Fibroblast of the conjunctiva (primary cell): ENCODE measurements around the gene CYBA.
A peak's percentile ranks its signal among the peaks of the same experiment; 100 is the strongest.

Source experiments
- DNase-seq: peaks from one replicate; pipeline ENCODE4 v3.0.0-alpha.2; 2010; ENCODE audit warnings: low read depth

CYBA gene

DNA sequence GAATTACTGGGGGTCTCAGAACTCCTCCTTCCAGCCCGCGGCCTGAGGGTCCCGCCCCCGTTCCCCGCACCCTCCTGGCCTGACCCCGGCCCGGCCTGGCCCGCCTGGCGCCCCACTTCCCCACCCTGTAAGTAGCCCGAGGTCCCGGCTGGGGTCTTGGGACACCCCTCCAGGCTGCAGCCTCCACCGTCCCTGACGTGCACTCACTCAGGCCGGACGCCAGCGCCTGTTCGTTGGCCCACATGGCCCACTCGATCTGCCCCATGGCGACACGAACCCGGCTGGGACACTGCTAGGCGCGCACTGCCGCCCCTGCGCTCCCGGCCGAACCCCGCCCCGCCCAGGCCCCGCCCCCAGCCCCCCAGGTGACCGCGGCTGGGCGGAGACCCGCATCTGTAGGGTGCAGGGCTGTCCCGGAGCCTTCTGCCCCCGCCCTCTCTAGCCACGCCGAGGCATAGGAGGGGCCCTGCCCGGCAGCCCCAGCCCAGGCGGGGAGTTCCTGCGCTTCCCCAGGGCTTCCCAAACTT lies at the start of gene CYBA:
Gene CYBA (minus strand): TSS at position 305 of the 527 bp plus-strand sequence. CDS start 40 bp downstream, at position 265.
- DNase-seq: peak; percentile 18

DNA sequence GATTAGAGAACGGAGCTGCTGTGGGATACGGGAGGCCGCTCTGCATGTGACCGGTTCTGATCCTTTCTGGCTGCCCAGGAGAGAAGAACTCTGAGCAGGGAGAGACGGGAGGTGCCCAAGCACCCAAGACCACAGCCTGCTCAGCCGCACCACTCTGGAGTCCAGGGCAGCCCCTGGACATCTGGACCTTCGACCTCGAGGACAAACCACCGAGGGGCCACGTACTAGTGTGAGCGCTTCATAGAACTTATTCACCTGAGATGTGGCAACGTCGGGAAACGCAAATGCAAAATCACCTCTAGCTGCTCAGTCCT lies 49.4 kb upstream of the CYBA start:
- DNase-seq: no peak

DNA sequence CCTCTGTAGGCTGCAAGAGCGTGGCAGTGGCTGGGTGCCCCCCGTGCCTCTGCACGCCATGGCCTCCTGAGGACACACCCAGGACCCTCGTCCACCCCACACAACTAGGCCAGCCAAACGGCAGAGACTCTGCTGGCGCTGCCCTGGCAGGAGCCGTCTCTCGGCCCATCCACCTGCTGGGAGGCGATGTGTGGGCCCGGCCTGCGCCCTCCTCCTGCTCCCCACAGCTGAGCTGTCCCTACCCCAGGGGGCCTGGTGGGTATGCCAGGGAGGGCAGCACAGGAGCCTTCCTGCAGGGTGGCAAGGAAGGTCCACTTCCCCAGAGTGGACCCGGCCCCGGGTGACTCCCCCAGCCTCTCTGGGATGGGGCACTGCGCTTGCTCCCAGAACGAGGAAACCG lies 48.3 kb upstream of the CYBA start:
- no peak for DNase-seq

DNA sequence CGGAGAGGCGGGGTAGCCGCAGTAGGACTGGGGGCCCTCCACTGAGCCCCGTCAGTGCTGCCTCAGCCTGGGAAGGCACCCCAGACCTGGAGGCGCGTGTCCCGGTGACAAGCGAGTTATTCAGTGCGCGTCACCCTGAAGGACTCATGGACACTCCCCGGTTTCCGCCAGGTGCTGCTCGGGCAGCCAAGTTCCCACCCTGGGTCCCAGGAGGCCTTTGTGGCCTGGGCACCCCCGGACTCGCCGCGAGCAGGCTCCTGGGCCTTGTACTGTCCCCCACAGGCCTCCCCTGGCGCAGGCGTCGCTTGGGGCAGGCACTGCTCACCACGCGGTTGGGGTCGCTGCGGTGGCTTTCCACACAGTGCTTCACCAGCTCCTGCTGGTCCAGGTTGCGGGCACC lies 47.8 kb upstream of the CYBA start:
- no peak for DNase-seq

DNA sequence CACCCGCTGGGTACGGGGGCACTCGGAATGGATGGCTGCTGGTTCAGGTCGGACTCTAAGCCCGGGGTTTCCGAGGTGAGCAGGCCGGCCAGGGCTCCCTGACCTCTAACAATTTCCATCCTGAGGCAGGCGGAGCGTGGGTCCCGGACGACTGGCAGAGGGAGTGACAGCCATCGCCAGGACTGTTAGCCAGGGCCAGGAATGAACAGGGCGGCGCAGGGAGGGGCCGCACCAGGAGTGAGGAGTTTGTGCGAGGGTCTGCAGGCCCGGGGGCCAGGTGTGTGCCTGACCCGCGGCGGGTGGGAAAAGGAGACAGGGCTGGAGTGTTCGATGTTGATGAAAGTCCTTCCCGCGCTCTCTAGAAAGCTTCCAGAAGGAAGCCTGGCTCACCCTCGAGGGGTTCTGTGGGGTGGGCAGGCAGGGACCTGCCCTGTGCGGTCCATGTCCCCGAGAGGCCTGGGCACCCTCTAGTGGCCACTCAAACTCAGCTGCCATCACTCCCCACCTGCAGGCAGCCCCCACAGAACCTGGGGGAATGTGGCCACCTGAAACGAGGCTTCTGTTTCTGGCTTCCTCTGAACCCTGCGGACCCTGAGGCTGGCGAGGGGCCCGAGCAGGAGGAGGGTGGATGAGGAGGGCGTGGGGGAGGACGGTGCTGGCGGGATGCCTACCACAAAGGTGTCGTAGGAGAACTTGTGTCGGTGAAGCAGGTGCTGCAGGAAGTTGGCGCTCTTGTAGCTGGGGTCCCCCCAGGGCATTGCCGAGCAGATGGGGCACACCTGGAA lies 47.2 kb upstream of the CYBA start:
- DNase-seq: no peak

DNA sequence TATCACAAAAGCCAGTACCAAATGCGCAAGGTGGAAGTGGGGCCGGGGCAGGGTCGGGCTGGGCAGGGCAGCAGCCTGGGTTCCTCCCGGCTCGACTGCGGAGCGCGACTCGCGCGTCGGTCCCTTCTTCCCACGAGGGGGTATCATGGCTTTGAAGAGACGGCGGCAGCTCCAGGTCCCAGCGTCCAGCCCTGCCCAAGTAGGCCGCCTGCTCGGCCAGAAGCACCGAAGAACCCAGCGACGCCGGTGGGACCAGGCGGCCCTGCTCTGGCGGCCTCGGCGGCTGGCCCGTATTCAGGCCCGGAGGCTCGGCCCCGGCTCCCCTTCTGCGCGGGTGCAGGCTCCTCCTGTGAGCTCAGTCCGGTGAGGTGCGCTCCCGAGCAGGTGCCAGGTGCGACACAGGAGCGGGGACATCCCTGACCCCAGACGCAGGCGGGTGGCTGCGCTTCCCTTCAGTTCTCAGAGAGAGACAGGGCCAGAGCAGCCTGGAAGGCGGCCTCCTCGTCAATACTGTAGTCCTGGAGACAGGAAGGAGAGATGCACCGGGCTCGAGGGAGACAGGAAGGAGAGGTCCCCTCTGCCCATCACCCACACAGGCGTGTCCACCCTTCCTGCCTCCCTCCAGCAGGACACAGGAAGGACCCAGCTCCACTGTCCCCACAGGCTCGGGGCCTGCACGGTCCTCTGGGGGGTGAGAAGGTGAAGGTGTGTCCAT lies 46.4 kb upstream of the CYBA start:
- DNase-seq: no peak

DNA sequence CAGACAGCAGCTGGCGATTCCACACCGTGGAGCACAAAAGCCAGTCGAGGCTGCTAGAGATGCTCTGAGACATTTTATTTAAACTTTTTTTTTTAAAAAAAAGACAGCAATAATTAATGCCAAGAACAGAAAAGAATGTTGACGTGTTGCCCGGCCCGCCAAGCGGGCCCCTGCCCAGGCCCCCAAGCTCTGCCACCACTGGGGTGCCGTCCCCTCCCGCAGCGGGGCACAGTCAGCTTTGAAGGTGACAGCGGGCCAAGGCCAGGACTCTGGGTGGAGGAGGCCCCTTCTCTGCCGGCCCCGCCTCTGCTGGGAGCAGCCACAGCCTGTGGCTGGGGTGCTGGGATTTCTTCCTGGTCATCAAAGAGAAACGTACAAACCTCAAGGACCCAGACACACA lies 45.6 kb upstream of the CYBA start:
- DNase-seq: no peak

DNA sequence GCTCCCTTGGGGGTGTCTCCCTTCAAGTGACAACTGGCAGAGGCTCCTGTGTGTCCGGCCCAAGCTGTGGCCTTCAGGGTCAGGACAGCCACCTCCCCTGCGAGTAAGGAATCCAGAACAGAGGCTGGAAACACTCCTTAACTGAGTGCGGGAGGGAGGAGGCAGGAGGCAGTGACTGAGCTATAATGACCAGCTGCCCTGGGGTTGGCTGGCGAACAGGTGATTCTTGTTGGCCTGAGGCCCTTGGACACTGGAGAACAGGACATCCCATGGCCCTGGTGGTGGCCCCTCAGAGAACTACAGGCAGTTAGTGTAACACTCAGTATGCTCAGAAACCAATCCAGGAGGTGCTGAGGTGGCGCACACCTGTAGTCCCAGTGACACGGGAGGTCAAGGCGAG lies 44.9 kb upstream of the CYBA start:
- no peak for DNase-seq

DNA sequence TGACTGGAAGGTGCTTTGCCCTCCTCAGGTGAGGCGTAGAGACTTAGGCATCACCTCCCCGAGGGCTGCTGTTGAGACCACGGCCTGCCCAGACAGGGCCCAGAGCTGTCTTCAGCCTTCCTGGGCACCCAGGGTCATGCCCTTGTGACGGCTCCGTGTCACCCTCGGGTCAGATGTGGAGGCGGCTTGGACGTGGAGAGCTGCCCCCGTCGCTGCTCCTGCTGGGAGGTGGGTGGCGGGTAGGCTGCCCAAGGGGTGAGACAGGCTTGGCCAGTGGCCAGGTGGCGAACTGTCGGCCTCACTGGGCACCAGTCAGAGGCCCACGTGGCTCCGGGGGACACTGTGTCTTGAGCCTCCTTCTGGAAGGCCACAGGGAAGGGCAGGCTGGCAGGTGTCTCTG lies 44.4 kb upstream of the CYBA start:
- no peak for DNase-seq

DNA sequence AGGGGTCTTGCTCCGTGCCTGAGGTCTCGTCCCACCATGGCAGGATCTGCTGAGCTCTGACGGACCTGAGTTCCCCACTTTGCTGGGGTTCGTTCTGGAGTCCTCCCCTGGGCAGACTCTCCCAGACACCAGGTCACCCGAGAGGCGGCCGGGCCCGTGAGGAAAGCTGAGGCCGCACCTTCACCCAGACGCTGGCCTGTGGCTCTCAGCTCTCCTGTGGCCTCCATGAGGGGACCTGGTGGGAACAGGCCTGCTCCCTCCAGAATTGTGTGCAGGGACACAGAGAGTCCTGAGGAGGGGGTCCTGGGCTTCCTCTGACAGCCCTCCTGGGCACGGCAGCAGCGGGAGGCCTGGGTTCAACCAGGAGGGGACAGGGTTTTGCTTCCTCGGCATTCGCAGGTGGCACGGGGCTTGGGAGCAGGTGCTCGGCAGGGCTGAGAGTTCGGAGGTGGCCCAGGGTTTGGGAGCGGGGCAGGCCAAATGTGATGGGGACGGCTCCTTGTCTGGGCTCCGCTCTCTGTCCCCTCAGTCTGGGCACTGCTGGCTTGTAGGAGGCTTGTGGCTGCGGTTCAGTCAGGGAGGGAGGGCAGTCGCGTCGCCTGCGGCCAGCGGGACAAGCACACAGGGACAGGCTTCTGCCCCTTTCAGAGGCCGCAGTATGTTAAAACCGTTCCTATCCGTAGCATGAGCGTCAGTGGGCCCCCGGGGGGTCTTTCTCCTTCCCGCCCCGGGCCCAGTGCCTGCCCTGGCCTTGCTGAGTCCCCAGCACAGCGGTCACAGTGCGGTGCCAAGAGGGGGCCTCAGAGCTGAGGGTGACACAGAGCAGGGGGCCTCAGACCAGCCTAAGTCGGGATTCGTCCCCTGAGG lies 43.6 kb upstream of the CYBA start:
- no peak for DNase-seq

DNA sequence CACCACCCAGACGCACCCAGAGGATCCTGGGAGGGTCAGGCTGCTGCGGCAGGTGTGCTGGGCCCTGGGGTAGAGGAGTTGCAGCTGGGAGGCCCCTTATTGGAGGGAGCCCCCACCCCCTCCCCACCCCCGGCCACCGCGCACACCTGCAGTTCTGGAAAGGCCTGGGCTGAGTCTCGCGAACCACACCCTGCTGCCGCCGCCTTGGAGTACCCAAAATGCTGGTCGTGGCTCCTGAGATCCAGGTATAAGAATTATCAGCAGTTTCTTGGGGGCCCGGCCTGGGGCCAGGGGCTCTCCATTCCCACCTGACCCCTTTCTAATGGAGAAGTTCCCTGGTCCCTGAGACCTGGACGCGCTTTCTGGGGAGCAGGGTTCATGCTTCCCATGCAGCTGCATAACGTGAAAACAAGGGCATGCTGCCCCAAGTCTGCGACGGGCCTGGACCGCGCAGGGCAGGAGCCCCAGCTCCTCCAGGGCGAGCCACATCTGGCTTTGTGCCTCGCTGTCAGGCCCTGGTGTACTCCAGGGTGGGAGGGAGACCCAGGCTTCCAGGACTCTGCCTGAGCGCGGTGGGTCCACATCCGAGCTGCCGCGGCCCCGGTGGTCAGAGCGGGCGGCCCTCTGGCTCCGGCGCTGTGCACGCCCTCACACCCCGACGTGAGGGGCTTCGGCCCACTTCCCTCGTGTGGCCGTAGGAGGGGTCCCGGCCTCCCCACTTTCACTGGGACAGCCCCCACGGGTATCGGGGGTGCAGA lies 42.7 kb upstream of the CYBA start:
- DNase-seq: no peak

DNA sequence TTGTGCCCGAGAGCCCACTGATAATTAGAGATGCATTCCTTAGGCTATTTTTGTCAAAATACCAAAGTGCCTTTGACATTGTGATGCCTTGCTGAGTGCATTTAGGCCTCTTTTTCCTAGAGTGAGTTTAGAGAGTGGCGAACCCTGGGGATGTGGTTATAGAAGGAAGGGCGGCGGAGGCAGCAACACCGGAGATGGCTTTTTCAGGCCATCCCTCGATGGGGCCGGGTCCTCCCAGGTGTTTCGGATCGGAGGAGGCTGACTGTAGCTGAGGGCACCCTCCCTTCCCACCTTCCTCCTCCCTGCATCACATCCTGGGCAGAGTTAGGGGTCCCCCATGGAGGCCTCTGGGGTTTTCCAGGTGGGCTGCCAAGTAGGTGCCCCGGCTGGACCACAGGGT lies 42.0 kb upstream of the CYBA start:
- no peak for DNase-seq

DNA sequence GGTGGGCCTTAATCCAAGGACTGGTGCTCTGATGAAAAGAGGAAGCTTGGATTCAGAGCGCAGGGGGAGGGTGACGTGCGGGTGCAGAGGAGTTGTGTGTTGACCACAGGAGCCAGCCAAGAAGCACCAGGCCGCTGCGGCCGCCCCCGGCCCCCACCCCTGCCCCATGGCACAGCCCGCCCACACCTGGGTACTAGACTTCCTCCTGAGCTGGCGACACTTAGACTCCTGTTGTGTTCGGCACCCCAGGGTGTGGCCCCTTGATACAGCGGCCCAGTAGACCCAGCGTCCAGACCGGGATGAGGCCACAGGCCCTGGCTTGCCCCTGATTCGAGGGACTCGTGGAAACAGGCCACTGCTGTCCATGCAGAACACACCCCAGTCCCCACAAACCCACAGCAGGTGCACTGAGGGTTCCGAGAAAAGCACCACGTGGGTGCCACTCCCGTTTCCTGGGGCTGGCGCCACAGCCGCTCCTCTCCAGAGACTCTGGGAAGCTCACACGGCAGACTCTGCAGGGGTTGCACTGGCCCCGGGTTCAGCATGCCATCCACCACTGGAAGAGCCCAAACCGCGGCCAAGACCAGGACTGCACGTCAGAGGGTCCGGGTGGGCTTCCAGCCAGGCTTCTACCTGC lies 41.2 kb upstream of the CYBA start:
- no peak for DNase-seq

DNA sequence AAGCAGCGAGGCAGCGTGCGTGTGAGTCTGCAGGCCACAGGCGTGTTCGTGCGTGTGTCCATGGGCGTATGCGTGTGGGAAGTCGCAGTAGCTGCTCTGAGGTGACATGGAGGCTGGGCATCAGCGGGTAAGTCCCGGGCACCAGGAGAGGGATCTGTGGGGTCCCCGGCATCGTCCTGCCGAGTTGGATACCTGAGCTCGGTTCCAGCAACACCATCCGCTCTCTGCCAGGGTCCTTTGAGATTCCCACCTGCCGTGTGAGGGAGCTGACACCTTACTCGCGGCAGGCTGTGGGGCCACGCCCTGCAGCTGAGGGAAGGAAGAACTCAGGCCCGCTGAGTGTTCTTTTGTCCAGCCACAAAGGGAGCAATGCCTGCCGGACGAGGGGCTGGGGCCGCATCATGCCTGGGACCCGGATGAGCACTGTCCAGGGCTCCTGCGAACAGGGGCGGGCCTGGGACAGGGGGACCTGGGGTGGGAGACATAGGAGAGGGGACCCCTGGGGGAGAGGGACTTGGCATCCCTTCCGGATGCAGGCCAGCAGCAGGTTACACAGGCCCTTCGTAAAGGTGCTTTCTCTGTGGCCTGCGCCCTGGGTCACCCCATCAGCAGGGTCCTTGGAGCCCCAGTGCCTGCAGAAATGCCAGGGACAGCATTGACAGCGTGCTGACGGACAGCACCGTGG lies 40.4 kb upstream of the CYBA start:
- no peak for DNase-seq

DNA sequence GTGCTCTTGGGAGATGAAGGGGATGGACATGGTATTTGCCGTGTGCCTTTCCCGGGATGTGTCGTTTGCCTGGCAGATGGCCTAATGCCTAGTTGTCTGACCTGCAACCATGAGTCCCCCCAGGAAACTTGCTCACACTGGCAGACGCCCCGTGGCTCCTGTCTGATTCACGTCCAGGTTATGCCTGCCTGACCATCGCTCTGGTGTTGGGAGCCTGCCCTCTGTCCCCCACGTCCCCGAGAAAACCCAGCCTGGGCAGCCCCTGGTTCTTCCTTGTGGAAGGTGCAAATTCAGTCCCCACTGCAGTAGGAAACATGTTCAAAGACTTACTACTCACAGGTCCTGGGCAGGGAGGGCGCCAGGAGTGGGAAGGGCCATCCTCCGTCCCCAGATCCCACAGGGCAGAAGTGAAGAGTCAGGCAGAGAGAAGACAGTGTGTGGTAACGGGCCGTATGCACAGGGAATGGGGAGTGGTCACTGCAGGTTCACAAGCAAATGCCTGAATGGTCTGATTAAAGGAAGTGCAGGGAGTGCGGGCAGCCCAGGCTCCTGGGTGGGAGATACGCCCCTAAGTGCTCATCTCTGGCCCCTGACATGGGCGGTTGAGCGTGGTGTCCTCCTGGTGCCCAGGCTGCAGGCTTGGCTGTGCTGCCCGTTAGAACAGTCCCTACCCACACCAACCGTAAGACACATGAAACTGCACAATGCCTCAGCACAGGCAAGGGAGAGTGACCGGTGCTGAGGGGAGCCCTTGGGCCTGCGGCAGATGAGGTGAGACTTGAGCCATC lies 39.7 kb upstream of the CYBA start:
- no peak for DNase-seq

DNA sequence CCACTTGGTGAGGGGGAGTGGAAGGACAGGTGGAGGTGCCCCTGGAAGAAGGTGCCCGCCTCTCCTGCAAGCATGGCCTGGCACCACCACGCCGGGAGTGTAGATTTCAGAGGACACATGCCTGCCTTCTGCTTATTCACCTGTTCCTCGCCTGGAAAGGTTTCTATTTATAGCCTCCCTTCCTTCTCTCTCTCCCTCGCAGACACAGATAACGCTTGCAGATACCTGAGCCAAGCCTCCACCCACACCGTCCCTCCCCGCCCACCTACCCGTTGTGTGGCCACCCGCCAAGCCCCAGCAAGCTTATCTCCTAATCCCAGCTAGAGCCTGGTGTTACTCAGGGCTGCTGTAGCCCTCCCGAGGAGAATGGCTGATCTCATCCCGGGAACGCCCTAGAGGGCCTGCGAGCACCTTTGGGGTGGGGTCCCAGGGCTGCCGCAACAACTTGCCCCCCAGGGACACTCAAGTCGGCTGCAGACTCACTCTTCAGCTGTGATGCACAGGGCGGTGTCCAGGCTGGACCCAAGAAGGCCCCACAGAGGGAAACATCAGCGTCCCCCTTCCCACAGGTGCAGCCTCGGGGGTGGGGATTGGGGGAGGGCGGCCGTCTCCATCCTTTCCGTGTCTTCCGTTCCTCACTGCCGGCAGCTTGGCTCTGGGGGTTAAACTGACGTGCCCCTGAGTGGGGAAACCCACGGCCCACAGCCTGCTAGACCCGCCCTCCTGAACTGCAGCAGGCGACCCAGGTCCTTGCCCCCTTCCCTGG lies 37.3 kb upstream of the CYBA start:
- DNase-seq: no peak

DNA sequence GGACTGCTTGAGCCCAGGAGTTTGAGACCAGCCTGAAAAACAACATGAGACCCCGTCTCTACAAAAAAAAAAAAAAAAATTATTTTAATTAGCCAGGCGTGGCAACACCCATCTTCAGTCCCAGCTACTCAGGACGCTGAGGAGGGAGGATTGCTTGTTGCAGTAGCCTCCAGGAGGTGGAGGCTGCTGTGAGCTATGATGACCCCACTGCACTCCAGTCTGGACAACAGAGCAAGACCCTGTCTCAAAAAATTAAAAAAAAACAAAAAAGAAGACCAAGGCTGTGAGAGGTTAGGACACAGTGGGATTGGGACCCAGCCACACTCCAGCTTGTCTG lies 36.8 kb upstream of the CYBA start:
- DNase-seq: no peak

DNA sequence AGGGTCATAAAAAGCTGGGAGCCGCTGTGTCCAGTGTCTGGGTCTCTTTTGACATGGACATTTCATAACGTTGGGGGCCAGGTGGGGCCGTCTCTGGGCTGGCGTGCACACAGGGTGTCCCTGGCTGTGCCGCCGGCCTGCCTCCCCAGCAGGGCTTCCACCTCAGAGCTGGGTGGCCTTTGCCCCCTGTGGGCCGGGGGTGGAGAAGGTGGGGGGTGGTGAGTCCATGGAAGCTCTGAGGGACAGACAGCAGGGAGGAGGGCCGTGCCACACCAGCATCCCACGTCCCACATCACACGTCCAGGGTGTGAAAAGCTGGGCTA lies 36.4 kb upstream of the CYBA start:
- no peak for DNase-seq

DNA sequence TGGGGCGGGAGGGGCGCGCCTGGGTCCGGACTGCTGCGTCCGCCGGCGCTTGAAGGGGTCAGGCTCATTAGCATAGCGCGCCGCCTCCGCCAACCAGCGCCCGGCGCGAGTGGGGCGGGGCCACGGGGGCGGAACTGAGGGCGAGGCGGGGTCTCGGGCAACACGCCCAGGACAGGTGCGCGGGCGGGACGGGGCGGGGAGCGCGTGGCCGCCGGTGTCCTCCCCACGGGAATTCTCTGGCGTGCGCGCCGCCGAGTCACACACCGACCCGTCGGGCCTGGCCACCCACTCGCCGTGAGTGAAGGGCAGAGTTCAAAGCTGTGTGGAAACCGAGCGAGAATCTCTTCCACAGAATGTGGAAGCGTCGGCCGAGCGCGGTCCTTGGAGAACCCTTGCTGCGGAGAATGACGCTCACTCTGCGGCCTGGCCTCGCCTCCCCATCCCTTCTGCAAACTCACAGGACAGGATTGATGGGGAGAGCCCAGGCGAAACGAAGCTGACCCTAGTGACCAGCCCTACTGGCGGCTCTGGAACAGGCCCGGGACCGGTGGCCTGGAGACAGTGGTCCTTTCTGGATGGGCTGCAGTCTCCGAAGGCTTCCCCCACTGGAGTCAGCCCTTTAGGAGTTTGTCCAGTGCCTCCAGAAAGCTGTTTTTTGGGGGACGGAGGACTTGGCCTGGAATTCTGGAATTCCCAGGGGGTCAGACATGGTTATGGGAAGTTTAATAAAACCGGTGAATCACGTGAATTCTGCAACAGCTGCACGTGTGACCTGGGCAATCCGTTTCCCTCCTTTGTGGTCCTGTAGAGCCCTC lies 35.8 kb upstream of the CYBA start, which contains the start of gene SNAI3:
Gene SNAI3 (minus strand): TSS at position 69 of the 815 bp plus-strand sequence. CDS start 101 bp downstream, outside the sequence.
- no peak for DNase-seq
